ENCODE data around the gene MFAP3L.

DNA sequence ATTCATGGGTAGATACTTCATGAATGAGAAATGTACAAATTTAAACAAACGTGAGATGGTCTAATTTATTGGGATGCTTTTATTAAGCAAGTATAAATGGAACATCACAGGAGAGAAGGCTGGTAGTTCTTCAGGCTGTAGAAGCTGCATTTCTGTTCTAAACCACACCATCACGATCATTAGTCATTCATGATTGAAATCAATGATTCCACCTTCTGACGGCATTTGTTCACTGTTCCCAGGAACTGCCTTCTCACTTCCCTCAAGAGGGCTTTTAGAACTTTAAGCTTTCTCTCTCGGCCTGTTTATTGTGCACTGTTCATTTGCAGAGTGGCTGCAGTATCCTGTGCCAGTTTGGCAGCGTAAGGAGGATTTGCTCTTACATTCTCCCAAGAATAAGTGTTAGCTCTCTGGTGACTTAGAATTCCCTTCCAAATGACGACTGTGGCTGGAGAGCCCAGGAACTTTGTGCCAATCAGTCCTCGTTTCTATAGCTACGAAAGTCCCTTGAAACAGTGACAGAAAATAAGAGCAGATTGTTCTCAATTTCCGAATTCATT, 54.7 kb downstream of the MFAP3L start:
- TF ChIP-seq POLR2A (IDR thresholded peaks at IDR 0.05) (no peak), CTCF (IDR thresholded peaks at IDR 0.05) (no peak)
